ENCODE data around the gene XPNPEP1. TPM values are rescaled to one million over a fixed set of nuclear protein-coding genes. Genes with fewer than 3 reads are reported as not detected.

XPNPEP1 gene
- total and polyA plus RNA-seq, 5 experiments from 2014 or later, result 16.6 to 42.3 (median 19.9) TPM

GRCh38 chr10:109912335-109913281, 10.7 kb downstream of the XPNPEP1 start:
- peaks cover 0 to 23% (median 13%) of the 10 kb centered on the region in 3 donors for H3K36me3 Mint-ChIP-seq
- no peak for DNase-seq
- peak overlapping the region in 6 of 10 donors; percentile 0 to 94 (median 52) for H3K27ac Mint-ChIP-seq
- H3K9me3 Mint-ChIP-seq, result no peaks in the 10 kb centered on the region
- peaks cover 43 to 83% (median 69%) of the 10 kb centered on the region in 4 donors for H3K4me1 Mint-ChIP-seq
- peak overlapping the region in 3 of 10 donors; percentile 1 to 46 (median 16) for H3K4me3 Mint-ChIP-seq
- POLR2A ChIA-PET, result interaction anchor here (0.5 to 3.2 kb wide), 3 partner anchors 11 to 362 kb away, joined by 3 to 12 read pairs (median 4); partner anchors contain the start of gene XPNPEP1
- no peak for ATAC-seq
- no peaks in the 10 kb centered on the region for H3K27me3 Mint-ChIP-seq

GRCh38 chr10:109911903-109912302, 11.4 kb downstream of the XPNPEP1 start:
- peak overlapping the region in 9 of 10 donors; percentile 0 to 94 (median 38) for H3K27ac Mint-ChIP-seq
- peaks cover under 1 to 30% (median 19%) of the 10 kb centered on the region in 3 donors for H3K36me3 Mint-ChIP-seq
- peaks cover 43 to 79% (median 68%) of the 10 kb centered on the region in 4 donors for H3K4me1 Mint-ChIP-seq
- peak overlapping the region in 2 of 10 donors; percentile 1 to 46 for H3K4me3 Mint-ChIP-seq
- no peaks in the 10 kb centered on the region for H3K27me3 Mint-ChIP-seq
- POLR2A ChIA-PET, result interaction anchor here (0.5 to 3.2 kb wide), 3 partner anchors 12 to 363 kb away, joined by 3 to 12 read pairs (median 4); partner anchors contain the start of gene XPNPEP1
- no peak for ATAC-seq
- H3K9me3 Mint-ChIP-seq, result no peaks in the 10 kb centered on the region
- no peak for DNase-seq

- ATAC-seq, result no peak
- peak overlapping the region in 2 of 10 donors; percentile 7 for H3K27ac Mint-ChIP-seq
- H3K9me3 Mint-ChIP-seq, result no peaks in the 10 kb centered on the region
- H3K27me3 Mint-ChIP-seq, result no peaks in the 10 kb centered on the region
- peaks cover 41 to 58% (median 51%) of the 10 kb centered on the region in 4 donors for H3K4me1 Mint-ChIP-seq
- peaks cover 4 to 59% (median 36%) of the 10 kb centered on the region in 3 donors for H3K36me3 Mint-ChIP-seq
- DNase-seq, result no peak
- no peak overlapping the region for H3K4me3 Mint-ChIP-seq
- POLR2A ChIA-PET, result no interaction called here
Measured at GRCh38 chr10:109906316-109906715, 17.0 kb downstream of the XPNPEP1 start.

- Mint-ChIP-seq H3K4me3 (peak overlapping the region in 2 of 10 donors; percentile 2 to 44), H3K4me1 (peaks cover 37 to 50% (median 43%) of the 10 kb centered on the region in 4 donors), H3K27ac (peak overlapping the region in 6 of 10 donors; percentile 16 to 84 (median 36)), H3K9me3 (no peaks in the 10 kb centered on the region), H3K36me3 (peaks cover 4 to 69% (median 43%) of the 10 kb centered on the region in 3 donors), H3K27me3 (no peaks in the 10 kb centered on the region)
- POLR2A ChIA-PET, result no interaction called here
- DNase-seq (no peak), ATAC-seq (no peak)
Measured at GRCh38 chr10:109904397-109904796, 18.9 kb downstream of the XPNPEP1 start.

GRCh38 chr10:109902992-109903947, 20.0 kb downstream of the XPNPEP1 start:
- Mint-ChIP-seq H3K4me1 (peaks cover 35 to 61% (median 48%) of the 10 kb centered on the region in 4 donors), H3K4me3 (peak overlapping the region in 7 of 10 donors; percentile 13 to 59 (median 43))

GRCh38 chr10:109899356-109900331, 23.7 kb downstream of the XPNPEP1 start:
- Mint-ChIP-seq H3K4me3 (no peak overlapping the region), H3K4me1 (peaks cover 46 to 70% (median 57%) of the 10 kb centered on the region in 4 donors), H3K27me3 (no peaks in the 10 kb centered on the region), H3K36me3 (peaks cover 0 to 54% (median 35%) of the 10 kb centered on the region in 3 donors), H3K9me3 (no peaks in the 10 kb centered on the region), H3K27ac (peak overlapping the region in 7 of 10 donors; percentile 11 to 79 (median 23))
- DNase-seq, result no peak
- POLR2A ChIA-PET, result no interaction called here
- no peak for ATAC-seq

More at GRCh38 chr10:109902992-109903947, 20.0 kb downstream of the XPNPEP1 start:
- peak overlapping the region in 7 of 10 donors; percentile 23 to 88 (median 79) for H3K27ac Mint-ChIP-seq
- no peak for DNase-seq
- H3K36me3 Mint-ChIP-seq, result peaks cover 4 to 76% (median 45%) of the 10 kb centered on the region in 3 donors
- no peaks in the 10 kb centered on the region for H3K9me3 Mint-ChIP-seq
- POLR2A ChIA-PET, result interaction anchor here (0.6 kb wide), 1 partner anchor 1360 kb away, joined by 3 read pairs; no protein-coding TSS in a partner anchor
- ATAC-seq, result no peak
- H3K27me3 Mint-ChIP-seq, result no peaks in the 10 kb centered on the region

GRCh38 chr10:109898666-109899355, 24.5 kb downstream of the XPNPEP1 start:
- POLR2A ChIA-PET, result interaction anchor here (0.8 kb wide), 1 partner anchor 36 kb away, joined by 3 read pairs; no protein-coding TSS in a partner anchor
- peaks cover 0 to 46% (median 28%) of the 10 kb centered on the region in 3 donors for H3K36me3 Mint-ChIP-seq

GRCh38 chr10:109898007-109898406, 25.3 kb downstream of the XPNPEP1 start:
- ATAC-seq, result no peak
- peaks cover 0 to 48% (median 24%) of the 10 kb centered on the region in 3 donors for H3K36me3 Mint-ChIP-seq
- POLR2A ChIA-PET, result no interaction called here

More at GRCh38 chr10:109898666-109899355, 24.5 kb downstream of the XPNPEP1 start:
- no peaks in the 10 kb centered on the region for H3K9me3 Mint-ChIP-seq
- H3K4me1 Mint-ChIP-seq, result peaks cover 40 to 64% (median 51%) of the 10 kb centered on the region in 4 donors
- no peak for ATAC-seq
- peak overlapping the region in 5 of 10 donors; percentile 11 to 79 (median 23) for H3K27ac Mint-ChIP-seq
- no peak for DNase-seq
- no peaks in the 10 kb centered on the region for H3K27me3 Mint-ChIP-seq
- H3K4me3 Mint-ChIP-seq, result no peak overlapping the region

GRCh38 chr10:109895848-109896247, 27.5 kb downstream of the XPNPEP1 start:
- no peak overlapping the region for H3K4me3 Mint-ChIP-seq
- DNase-seq, result no peak
- POLR2A ChIA-PET, result interaction anchor here (0.5 kb wide), 1 partner anchor 154 kb away, joined by 3 read pairs; no protein-coding TSS in a partner anchor
- no peaks in the 10 kb centered on the region for H3K9me3 Mint-ChIP-seq
- H3K36me3 Mint-ChIP-seq, result peaks cover 0 to 53% (median 28%) of the 10 kb centered on the region in 3 donors
- no peaks in the 10 kb centered on the region for H3K27me3 Mint-ChIP-seq
- ATAC-seq, result no peak
- peak overlapping the region in 4 of 10 donors; percentile 4 to 71 (median 44) for H3K27ac Mint-ChIP-seq
- peaks cover 27 to 64% (median 54%) of the 10 kb centered on the region in 4 donors for H3K4me1 Mint-ChIP-seq

More at GRCh38 chr10:109898007-109898406, 25.3 kb downstream of the XPNPEP1 start:
- Mint-ChIP-seq H3K27ac (no peak overlapping the region), H3K4me1 (peaks cover 36 to 64% (median 53%) of the 10 kb centered on the region in 4 donors), H3K9me3 (no peaks in the 10 kb centered on the region), H3K4me3 (no peak overlapping the region), H3K27me3 (no peaks in the 10 kb centered on the region)
- DNase-seq, result no peak

- no peak for ATAC-seq
- POLR2A ChIA-PET, result interaction anchor here (0.5 to 0.7 kb wide), 2 partner anchors 115 to 155 kb away, joined by 3 to 4 read pairs; no protein-coding TSS in a partner anchor
- H3K4me3 Mint-ChIP-seq, result no peak overlapping the region
- H3K9me3 Mint-ChIP-seq, result no peaks in the 10 kb centered on the region
- no peak for DNase-seq
- peaks cover 0 to 52% (median 23%) of the 10 kb centered on the region in 3 donors for H3K36me3 Mint-ChIP-seq
- no peaks in the 10 kb centered on the region for H3K27me3 Mint-ChIP-seq
- H3K4me1 Mint-ChIP-seq, result peaks cover 22 to 61% (median 48%) of the 10 kb centered on the region in 4 donors
- H3K27ac Mint-ChIP-seq, result peak overlapping the region in 8 of 10 donors; percentile 4 to 67 (median 32)
Measured at GRCh38 chr10:109895095-109895818, 28.1 kb downstream of the XPNPEP1 start.

Data from naive thymus-derived CD8-positive, alpha-beta T cell (primary cell).